NCI-H460 (cell line): ENCODE data around the gene NRG2. TPM values are rescaled to one million over a fixed set of nuclear protein-coding genes. Genes with fewer than 3 reads are reported as not detected.

ENCODE experiments used
- DNase-seq: peaks from one replicate; pipeline ENCODE4 v3.0.0-alpha.2; 2016; ENCODE audit warnings: low read depth; ENCODE audit errors: extremely low read depth
- polyA plus RNA-seq: library from polyadenylated mRNA; depleted of rRNA; stranded (reverse); fragments of >200 nt; gene quantifications from 2 replicates; pipeline ENCODE4 v1.2.3, GENCODE V29; 2014; cell fraction: nucleus; rRNA removed
- total RNA-seq: library from RNA; depleted of rRNA; stranded (reverse); fragments of >200 nt; shearing (Covaris generic); gene quantifications from 2 replicates; pipeline ENCODE4 v1.2.3, GENCODE V29; 2014; rRNA removed

NRG2 gene
- total RNA-seq: 3.0 and 3.9 TPM in 2 replicates
- 6.0 and 6.8 TPM in 2 replicates for polyA plus RNA-seq

- peak; percentile 81 for DNase-seq
These were observed at the start of gene NRG2 for GRCh38 chr5:140042643-140043507. NRG2 (minus strand) TSS chr5:140043299.

GRCh38 chr5:140090251-140090650 is 47.2 kb upstream of the NRG2 start:
- DNase-seq: no peak

GRCh38 chr5:140084541-140084940 is 41.4 kb upstream of the NRG2 start:
- DNase-seq: no peak

- DNase-seq: no peak
These were observed 40.6 kb upstream of the NRG2 start for GRCh38 chr5:140083650-140084049.

- no peak for DNase-seq
These were observed 40.0 kb upstream of the NRG2 start for GRCh38 chr5:140083120-140083519.

GRCh38 chr5:140076788-140077187 is 33.7 kb upstream of the NRG2 start:
- DNase-seq: no peak

- no peak for DNase-seq
These were observed 33.0 kb upstream of the NRG2 start for GRCh38 chr5:140076142-140076541.

GRCh38 chr5:140075371-140075770 is 32.3 kb upstream of the NRG2 start:
- no peak for DNase-seq

- no peak for DNase-seq
These were observed 30.2 kb upstream of the NRG2 start for GRCh38 chr5:140073296-140073695.

- DNase-seq: no peak
These were observed 29.7 kb upstream of the NRG2 start for GRCh38 chr5:140072812-140073211.

- DNase-seq: no peak
These were observed 17.7 kb upstream of the NRG2 start for GRCh38 chr5:140060816-140061215.

GRCh38 chr5:140058212-140058932 is 15.3 kb upstream of the NRG2 start:
- no peak for DNase-seq

- DNase-seq: no peak
These were observed 13.8 kb upstream of the NRG2 start for GRCh38 chr5:140056880-140057279.

- DNase-seq: no peak
These were observed 12.1 kb upstream of the NRG2 start for GRCh38 chr5:140055152-140055551.

- no peak for DNase-seq
These were observed 11.1 kb upstream of the NRG2 start for GRCh38 chr5:140054086-140054689.

GRCh38 chr5:140051950-140052349 is 8.9 kb upstream of the NRG2 start:
- no peak for DNase-seq

GRCh38 chr5:140049713-140050112 is 6.6 kb upstream of the NRG2 start:
- DNase-seq: no peak

- DNase-seq: no peak
These were observed 6.1 kb upstream of the NRG2 start for GRCh38 chr5:140049205-140049604.

- DNase-seq: no peak
These were observed 942 bp upstream of the NRG2 start for GRCh38 chr5:140044041-140044440.

- DNase-seq: no peak
These were observed 391 bp upstream of the NRG2 start for GRCh38 chr5:140043508-140043872.

- no peak for DNase-seq
These were observed 781 bp downstream of the NRG2 start for GRCh38 chr5:140042393-140042642.
